ENCODE data around the gene KBTBD12.

Gene KBTBD12

DNA sequence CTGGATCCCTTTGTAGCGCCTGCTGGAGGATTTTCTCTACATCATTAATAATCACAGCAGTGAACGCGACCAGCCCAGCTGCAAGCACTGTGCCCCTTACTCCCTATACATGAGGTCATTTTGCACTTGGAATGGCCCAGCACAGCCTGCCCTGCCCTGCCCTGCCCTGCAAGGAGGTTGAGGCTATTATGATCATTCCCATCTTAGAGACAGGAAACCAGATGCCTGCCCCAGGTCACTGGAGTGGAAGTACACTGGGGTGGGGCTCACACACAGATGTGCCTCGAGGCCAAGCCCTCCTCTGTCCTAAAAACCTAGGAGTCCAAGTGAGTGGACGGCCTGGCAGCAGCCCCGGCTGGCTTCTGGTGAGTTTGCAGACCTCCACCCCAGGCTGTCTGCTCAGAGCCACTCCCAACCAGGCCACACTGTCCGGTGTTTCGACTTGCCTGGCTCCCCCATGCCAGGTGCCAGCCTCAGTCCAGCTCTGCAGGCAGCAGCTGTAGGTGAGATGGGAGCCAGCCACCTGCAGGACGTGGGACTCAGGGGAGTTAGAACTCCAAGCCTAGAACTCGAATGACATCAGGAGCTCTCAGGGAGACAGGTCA is 106.8 kb downstream of the KBTBD12 start:
- H3K27ac ChIP-seq = no peak overlapping the region
- TF ChIP-seq, protein P1, sequence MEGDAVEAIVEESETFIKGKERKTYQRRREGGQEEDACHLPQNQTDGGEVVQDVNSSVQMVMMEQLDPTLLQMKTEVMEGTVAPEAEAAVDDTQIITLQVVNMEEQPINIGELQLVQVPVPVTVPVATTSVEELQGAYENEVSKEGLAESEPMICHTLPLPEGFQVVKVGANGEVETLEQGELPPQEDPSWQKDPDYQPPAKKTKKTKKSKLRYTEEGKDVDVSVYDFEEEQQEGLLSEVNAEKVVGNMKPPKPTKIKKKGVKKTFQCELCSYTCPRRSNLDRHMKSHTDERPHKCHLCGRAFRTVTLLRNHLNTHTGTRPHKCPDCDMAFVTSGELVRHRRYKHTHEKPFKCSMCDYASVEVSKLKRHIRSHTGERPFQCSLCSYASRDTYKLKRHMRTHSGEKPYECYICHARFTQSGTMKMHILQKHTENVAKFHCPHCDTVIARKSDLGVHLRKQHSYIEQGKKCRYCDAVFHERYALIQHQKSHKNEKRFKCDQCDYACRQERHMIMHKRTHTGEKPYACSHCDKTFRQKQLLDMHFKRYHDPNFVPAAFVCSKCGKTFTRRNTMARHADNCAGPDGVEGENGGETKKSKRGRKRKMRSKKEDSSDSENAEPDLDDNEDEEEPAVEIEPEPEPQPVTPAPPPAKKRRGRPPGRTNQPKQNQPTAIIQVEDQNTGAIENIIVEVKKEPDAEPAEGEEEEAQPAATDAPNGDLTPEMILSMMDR (conservative IDR thresholded peaks at IDR 0.05) = no peak
- no peak for TF ChIP-seq ZFX (IDR thresholded peaks at IDR 0.05)

DNA sequence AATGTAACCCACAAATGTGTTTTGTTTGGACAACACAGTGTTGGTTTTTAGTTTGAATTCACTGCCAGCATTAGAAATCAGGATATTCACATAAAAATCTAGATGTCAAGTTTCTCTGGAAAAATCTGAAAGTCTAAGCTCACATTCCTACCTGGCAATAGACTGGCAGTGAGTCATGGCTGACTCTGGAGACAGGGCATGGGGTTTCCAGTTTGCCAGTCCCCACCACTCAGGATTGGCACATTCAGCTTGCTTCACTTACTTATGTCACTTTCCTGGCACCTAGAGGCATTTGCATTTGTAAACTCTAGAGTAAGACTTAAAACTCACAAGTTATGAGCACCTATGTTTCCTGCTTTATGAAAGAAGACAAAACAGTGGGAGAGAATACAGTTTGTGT is 118.1 kb downstream of the KBTBD12 start:
- H3K27ac ChIP-seq = no peak overlapping the region
- TF ChIP-seq, protein P1 (conservative IDR thresholded peaks at IDR 0.05) = no peak
- no peak for TF ChIP-seq ZFX (IDR thresholded peaks at IDR 0.05)

DNA sequence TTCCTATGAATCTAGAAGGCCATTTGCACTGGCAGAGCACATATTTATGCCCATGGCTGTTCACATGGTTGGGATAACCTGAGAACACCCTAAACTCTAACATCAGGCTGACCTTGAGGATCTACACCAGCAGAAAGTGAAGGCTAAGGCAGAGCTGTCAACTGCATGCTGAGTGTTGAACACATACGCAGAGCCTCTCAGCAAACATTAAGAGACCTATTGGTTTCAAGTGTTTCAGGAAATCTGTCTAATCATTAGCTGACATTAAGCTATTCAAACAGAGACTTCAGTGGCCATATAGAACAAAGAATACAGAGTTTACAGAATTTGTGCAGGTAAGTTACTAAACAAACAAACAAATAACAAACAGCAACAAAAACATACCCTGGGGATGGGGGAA is 121.1 kb downstream of the KBTBD12 start:
- TF ChIP-seq ZFX (IDR thresholded peaks at IDR 0.05) = no peak
- TF ChIP-seq, protein P1 (conservative IDR thresholded peaks at IDR 0.05) = no peak
- no peak overlapping the region for H3K27ac ChIP-seq
